Astrocyte (in vitro differentiated cells and primary cell): ENCODE results near the gene BICDL2.
"Not testable (repeated sequence)": the region's sequence is repeated elsewhere in the genome, so short reads cannot be mapped to it uniquely, and the experiment has no call there.

Experiments used
- CTCF ChIP-seq: IDR thresholded peaks from 2 replicates; pipeline ENCODE4 v1.5.1; 2011; ENCODE audit warnings: low read depth, mild to moderate bottlenecking, inconsistent platforms, low read length, moderate library complexity; ENCODE audit not compliant: insufficient read depth
- EZH2 ChIP-seq: IDR thresholded peaks from 2 replicates; pipeline ENCODE4 v1.6.1; 2012; ENCODE audit warnings: mild to moderate bottlenecking, low read length, inconsistent platforms; ENCODE audit not compliant: insufficient read depth

GRCh38 chr16:3072148-3072547 is 35.4 kb upstream of the BICDL2 start:
- TF ChIP-seq CTCF, EZH2: not testable (repeated sequence)
